ENCODE measurements around the gene SMYD3. TPM values are rescaled to one million over a fixed set of nuclear protein-coding genes. Genes with fewer than 3 reads are reported as not detected.

SMYD3 gene
- total and polyA plus RNA-seq, 2 of the 4 experiments (the other 2 are of a cell fraction): 26.5 to 37.6 TPM

GRCh38 chr1:246503341-246503740 lies 3.7 kb downstream of the SMYD3 start:
- Histone ChIP-seq H3K27me3 (ENCODE audit: control insufficient read depth, insufficient read depth, low read length) (no peaks in the 10 kb centered on the region), H3K4me1 (ENCODE audit: control insufficient read depth, insufficient read depth, low read length) (peaks cover 12% of the 10 kb centered on the region), H2BK120ac (ENCODE audit: low read depth, low read length) (no peak overlapping the region), H3K79me1 (ENCODE audit: low read depth in 1 of 2, low read length in 2 of 2) (peaks cover 39 to 57% of the 10 kb centered on the region in 2 experiments), H3K18ac (ENCODE audit: low read depth, low read length) (no peak overlapping the region), H2AFZ (replicated peaks; ENCODE audit: low read length, poor library complexity) (no peak overlapping the region), H2AK5ac (ENCODE audit: low read depth, low read length) (no peak overlapping the region), H2BK20ac (ENCODE audit: low read depth, low read length) (no peak overlapping the region), H3K56ac (ENCODE audit: extremely low read depth, insufficient read depth, low read length) (no peak overlapping the region), H3K9me3 (ENCODE audit: control insufficient read depth, insufficient read depth, low read length) (no peaks in the 10 kb centered on the region), H3K27ac (ENCODE audit: insufficient read depth, low read length) (no peak overlapping the region), H4K5ac (ENCODE audit: low read depth, low read length) (no peak overlapping the region), H3K4me2 (ENCODE audit: low read depth, low read length) (no peak overlapping the region), H3K4me3 (ENCODE audit: insufficient read depth, low read depth, low read length) (no peak overlapping the region), H3K9ac (ENCODE audit: low read depth, low read length) (no peak overlapping the region), H3K14ac (replicated peaks; ENCODE audit: low read depth, low read length) (no peak overlapping the region), H3K23ac (ENCODE audit: low read depth, low read length) (0 out of 2 replicates have a peak overlapping the region, but pooled peaks have one; percentile 25), H2AK9ac (replicated peaks; ENCODE audit: low read depth, low read length, poor library complexity) (no peak overlapping the region), H4K91ac (ENCODE audit: insufficient read depth, low read depth, low read length) (no peak overlapping the region), H2BK15ac (ENCODE audit: low read depth, low read length) (no peak overlapping the region), H3K4ac (ENCODE audit: low read depth, low read length) (no peak overlapping the region), H2BK5ac (ENCODE audit: low read depth, low read length, poor library complexity, severe bottlenecking) (no peak overlapping the region), H4K8ac (ENCODE audit: low read depth in 2 of 2, low read length in 2 of 2) (no peak overlapping the region), H3K9me1 (ENCODE audit: insufficient read depth, low read length) (peaks cover 14% of the 10 kb centered on the region; the same call in 1 of the 2 replicates), H4K20me1 (ENCODE audit: insufficient read depth, low read length) (peaks cover 7% of the 10 kb centered on the region; the same call in 1 of the 2 replicates), H3K36me3 (ENCODE audit: control insufficient read depth, insufficient read depth, low read length) (no peaks in the 10 kb centered on the region)
- CTCF ChIA-PET: no interaction called here
- TF ChIP-seq MAFK (IDR thresholded peaks at IDR 0.05; ENCODE audit: low read depth, low read length) (no peak), MXI1 (IDR thresholded peaks at IDR 0.05; ENCODE audit: borderline replicate concordance, low read depth, low read length) (no peak), BHLHE40 (IDR thresholded peaks at IDR 0.05; ENCODE audit: low read depth, low read length) (no peak), ELK1 (IDR thresholded peaks at IDR 0.05; ENCODE audit: borderline replicate concordance, low read depth, low read length) (no peak)
- in situ Hi-C loops (cut with MboI; ENCODE audit: low sequenced_read_pairs) (no loop called here), intact Hi-C loops (cut with micrococcal nuclease) (no loop called here), dilution Hi-C loops (cut with HindIII; ENCODE audit: low sequenced_read_pairs, unreplicated experiment) (no loop called here)
- DNase-seq (peak; percentile 33), ATAC-seq (ENCODE audit: low read depth) (no peak)
- BruUV-seq (replicated peaks): no TSS peak
- no CpG with 5 or more reads among the region's 7 CpGs for WGBS, 2 experiments (ENCODE audit: extremely low coverage in 2 of 2, insufficient read length in 1 of 2)
- POLR2A ChIA-PET (ENCODE audit: unreplicated experiment): no interaction called here
